GM23338 (cell line): ENCODE data around the gene NVL. TPM values are rescaled to one million over a fixed set of nuclear protein-coding genes. Genes with fewer than 3 reads are reported as not detected.

Experiments
- ATAC-seq: fragments of 200-7000 bp; cut with Tn5 transposase; 3 replicates; pipeline ENCODE4 v1.9.1; 2020
- DNase-seq: peaks from one replicate; pipeline ENCODE4 v3.0.0-alpha.2; 2015; ENCODE audit warnings: low spot score
- H2AFZ ChIP-seq: fragments of 200-600 bp; sonication (generic); 2 replicates; pipeline ENCODE4 v1.8.0; 2016; ENCODE audit warnings: antibody characterized with exemption, mild to moderate bottlenecking, moderate library complexity
- H3F3A ChIP-seq: fragments of 200-600 bp; sonication (generic); replicated peaks from 2 replicates; pipeline ENCODE4 v1.8.0; 2017; ENCODE audit warnings: antibody characterized with exemption, mixed run types, low read depth
- H3K27ac ChIP-seq: fragments of 200-600 bp; sonication (generic); 2 replicates; pipeline ENCODE4 v1.6.1; 2016; ENCODE audit warnings: low read depth
- H3K27me3 ChIP-seq: fragments of 200-600 bp; sonication (generic); 2 replicates; pipeline ENCODE4 v1.8.0; 2016; ENCODE audit warnings: mild to moderate bottlenecking, mixed run types, moderate library complexity; ENCODE audit not compliant: insufficient read depth
- H3K36me3 ChIP-seq: fragments of 200-600 bp; sonication (generic); 2 replicates; pipeline ENCODE4 v1.8.0; 2016; ENCODE audit warnings: mild to moderate bottlenecking; ENCODE audit not compliant: insufficient read depth
- H3K4me1 ChIP-seq: fragments of 200-600 bp; sonication (generic); 2 replicates; pipeline ENCODE4 v1.8.0; 2016; ENCODE audit warnings: mild to moderate bottlenecking, moderate library complexity; ENCODE audit not compliant: insufficient read depth
- H3K4me2 ChIP-seq: fragments of 200-600 bp; sonication (generic); 2 replicates; pipeline ENCODE4 v1.7.1; 2017; ENCODE audit warnings: mixed run types
- H3K4me3 ChIP-seq: fragments of 200-600 bp; sonication (generic); 2 replicates; pipeline ENCODE4 v1.6.1; 2016; ENCODE audit warnings: mixed run types
- H3K79me2 ChIP-seq: fragments of 200-600 bp; sonication (generic); replicated peaks from 2 replicates; pipeline ENCODE4 v1.8.0; 2017; ENCODE audit warnings: mild to moderate bottlenecking; ENCODE audit not compliant: insufficient read depth
- H3K9me2 ChIP-seq: fragments of 200-600 bp; sonication (generic); 2 replicates; pipeline ENCODE4 v1.8.0; 2017; ENCODE audit not compliant: insufficient read depth
- H4K20me1 ChIP-seq: fragments of 200-600 bp; sonication (generic); replicated peaks from 2 replicates; pipeline ENCODE4 v1.8.0; 2017; ENCODE audit warnings: mild to moderate bottlenecking; ENCODE audit not compliant: insufficient read depth
- H3K27ac Mint-ChIP-seq: 2 replicates; pipeline ENCODE4 v1.8.0; 2020; ENCODE audit warnings: inconsistent platforms, mild to moderate bottlenecking, moderate library complexity, mixed read lengths
- H3K27me3 Mint-ChIP-seq: 3 replicates; pipeline ENCODE4 v1.8.0; 2022; ENCODE audit warnings: low read depth, mild to moderate bottlenecking, moderate library complexity, mixed read lengths, inconsistent platforms; ENCODE audit not compliant: insufficient read depth, poor library complexity
- H3K36me3 Mint-ChIP-seq: 3 replicates; pipeline ENCODE4 v1.8.0; 2021; ENCODE audit warnings: low read depth, mild to moderate bottlenecking, inconsistent platforms, moderate library complexity, mixed read lengths
- H3K4me1 Mint-ChIP-seq: 3 replicates; pipeline ENCODE4 v1.8.0; 2020; ENCODE audit warnings: mild to moderate bottlenecking, inconsistent platforms, mixed read lengths
- H3K4me3 Mint-ChIP-seq: 3 replicates; pipeline ENCODE4 v1.8.0; 2021; ENCODE audit warnings: moderate library complexity, mild to moderate bottlenecking, inconsistent platforms, mixed read lengths
- H3K9me3 Mint-ChIP-seq: 3 replicates; pipeline ENCODE4 v1.8.0; 2020; ENCODE audit warnings: moderate library complexity, mild to moderate bottlenecking, inconsistent platforms, mixed read lengths
- CREB1 ChIP-seq: fragments of 250-450 bp; sonication (Bioruptor Pico); IDR thresholded peaks from 2 replicates; pipeline ENCODE4 v1.5.0; 2020; ENCODE audit warnings: low read depth, mild to moderate bottlenecking, moderate library complexity
- EZH2 ChIP-seq: fragments of 200-600 bp; sonication (generic); IDR thresholded peaks from one replicate; pipeline ENCODE4 v1.8.0; 2017; ENCODE audit warnings: antibody characterized with exemption, mild to moderate bottlenecking, low read depth; ENCODE audit not compliant: unreplicated experiment
- EZH2phosphoT487 ChIP-seq: fragments of 200-600 bp; sonication (generic); IDR thresholded peaks from one replicate; pipeline ENCODE4 v1.8.1; 2018; ENCODE audit warnings: antibody characterized with exemption; ENCODE audit not compliant: unreplicated experiment
- JUNB ChIP-seq: IDR thresholded peaks from one replicate; pipeline ENCODE4 v1.6.1; 2016; ENCODE audit warnings: antibody characterized with exemption; ENCODE audit not compliant: unreplicated experiment
- NANOG ChIP-seq: IDR thresholded peaks from 2 replicates; pipeline ENCODE4 v1.6.1; 2016; ENCODE audit warnings: antibody characterized with exemption, borderline replicate concordance
- POLR2AphosphoS5 ChIP-seq: IDR thresholded peaks from 2 replicates; pipeline ENCODE4 v1.6.1; 2016; ENCODE audit warnings: antibody characterized with exemption, low read depth
- STAT1 ChIP-seq: IDR thresholded peaks from one replicate; pipeline ENCODE4 v1.6.1; 2016; ENCODE audit warnings: antibody characterized with exemption; ENCODE audit not compliant: unreplicated experiment
- ZNF114 ChIP-seq: fragments of 250-450 bp; sonication (Bioruptor Pico); IDR thresholded peaks from 2 replicates; pipeline ENCODE4 v1.5.0; 2020; ENCODE audit warnings: mild to moderate bottlenecking, moderate library complexity
- ZNF331 ChIP-seq: fragments of 250-450 bp; sonication (Bioruptor Pico); IDR thresholded peaks from 2 replicates; pipeline ENCODE4 v1.5.0; 2020; ENCODE audit warnings: low read depth, mild to moderate bottlenecking, moderate library complexity
- polyA plus RNA-seq: library from polyadenylated mRNA; unstranded; fragments of >200 nt; fragmentation: Nextera tagmentation; extraction: Ambion mirVana; gene quantifications from 2 replicates; pipeline ENCODE4 v1.2.1, GENCODE V29; 2016
- total RNA-seq: library from RNA; depleted of rRNA; stranded (reverse); fragments of >200 nt; shearing (Covaris generic); gene quantifications from 2 replicates; pipeline ENCODE4 v1.2.3, GENCODE V29; 2014
- TF ChIP-seq, protein P1 (sequence below): IDR thresholded peaks from 2 replicates; pipeline ENCODE4 v1.6.1; 2016; ENCODE audit warnings: antibody characterized with exemption
- TF ChIP-seq, protein P2 (sequence below): fragments of 250-450 bp; sonication (Bioruptor Pico); IDR thresholded peaks from 2 replicates; pipeline ENCODE4 v1.5.0; 2020; ENCODE audit warnings: mild to moderate bottlenecking, moderate library complexity
- TF ChIP-seq, protein P3 (sequence below), 2 experiments: fragments of 200-600 bp in 1 of 2; sonication (generic) in 1 of 2; conservative IDR thresholded peaks; 2 replicates each; pipeline versions ENCODE4 v1.5.1 to v1.6.1; 2016 to 2017; ENCODE audit warnings: antibody characterized with exemption in 2 of 2, low read depth in 2 of 2, mild to moderate bottlenecking in 2 of 2, moderate library complexity in 1 of 2
- TF ChIP-seq, protein P4 (sequence below): IDR thresholded peaks from one replicate; pipeline ENCODE4 v1.6.1; 2018; ENCODE audit warnings: antibody characterized with exemption; ENCODE audit not compliant: unreplicated experiment

NVL gene
- total and polyA plus RNA-seq, 2 experiments from 2014 or later, result 44.4 to 71.7 TPM

DNA sequence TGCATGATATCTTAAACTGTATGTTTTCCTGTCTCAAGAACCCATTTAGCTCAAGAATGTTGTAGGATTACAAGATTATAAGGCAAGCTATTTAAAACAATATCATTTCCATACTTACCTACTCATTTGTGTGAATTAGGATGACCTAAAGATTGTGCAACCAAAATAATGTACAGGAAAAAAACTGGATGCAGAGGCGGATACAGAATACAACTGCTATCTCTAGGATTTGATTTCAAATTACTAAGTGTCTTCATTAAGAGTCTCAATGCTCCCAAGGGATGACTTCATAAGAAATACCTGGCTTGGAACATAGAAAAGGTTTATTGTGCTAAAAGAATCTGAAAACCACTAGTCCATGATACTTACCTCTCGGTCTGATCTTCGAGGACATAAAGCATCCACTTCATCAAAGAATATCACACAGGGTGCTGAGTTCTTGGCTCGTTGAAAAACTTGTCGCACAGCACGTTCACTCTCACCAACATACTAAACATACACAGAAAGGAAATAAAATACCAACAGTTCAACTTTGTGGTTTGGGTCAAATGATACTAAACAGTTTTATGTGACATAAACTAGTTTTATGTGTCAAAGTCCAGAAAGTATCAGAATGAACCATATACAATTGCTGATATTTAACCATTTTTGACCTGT, 54.9 kb downstream of the NVL start:
- Mint-ChIP-seq H3K27ac (no peak overlapping the region), H3K9me3 (no peaks in the 10 kb centered on the region), H3K4me1 (no peaks in the 10 kb centered on the region), H3K36me3 (peaks cover 31% of the 10 kb centered on the region), H3K27me3 (peaks cover 2% of the 10 kb centered on the region), H3K4me3 (no peak overlapping the region)
- ATAC-seq (no peak), DNase-seq (no peak)
- no peaks in the 10 kb centered on the region for H3K9me2 ChIP-seq
- no peaks in the 10 kb centered on the region for H3K4me1 ChIP-seq
- TF ChIP-seq, protein P1, sequence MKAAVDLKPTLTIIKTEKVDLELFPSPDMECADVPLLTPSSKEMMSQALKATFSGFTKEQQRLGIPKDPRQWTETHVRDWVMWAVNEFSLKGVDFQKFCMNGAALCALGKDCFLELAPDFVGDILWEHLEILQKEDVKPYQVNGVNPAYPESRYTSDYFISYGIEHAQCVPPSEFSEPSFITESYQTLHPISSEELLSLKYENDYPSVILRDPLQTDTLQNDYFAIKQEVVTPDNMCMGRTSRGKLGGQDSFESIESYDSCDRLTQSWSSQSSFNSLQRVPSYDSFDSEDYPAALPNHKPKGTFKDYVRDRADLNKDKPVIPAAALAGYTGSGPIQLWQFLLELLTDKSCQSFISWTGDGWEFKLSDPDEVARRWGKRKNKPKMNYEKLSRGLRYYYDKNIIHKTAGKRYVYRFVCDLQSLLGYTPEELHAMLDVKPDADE, result no peak
- TF ChIP-seq JUNB (no peak), CREB1 (CRISPR knock-in tag) (no peak), POLR2AphosphoS5 (no peak), EZH2phosphoT487 (no peak), STAT1 (no peak), ZNF114 (no peak), ZNF331 (no peak), NANOG (no peak), EZH2 (no peak)
- TF ChIP-seq, protein P2, sequence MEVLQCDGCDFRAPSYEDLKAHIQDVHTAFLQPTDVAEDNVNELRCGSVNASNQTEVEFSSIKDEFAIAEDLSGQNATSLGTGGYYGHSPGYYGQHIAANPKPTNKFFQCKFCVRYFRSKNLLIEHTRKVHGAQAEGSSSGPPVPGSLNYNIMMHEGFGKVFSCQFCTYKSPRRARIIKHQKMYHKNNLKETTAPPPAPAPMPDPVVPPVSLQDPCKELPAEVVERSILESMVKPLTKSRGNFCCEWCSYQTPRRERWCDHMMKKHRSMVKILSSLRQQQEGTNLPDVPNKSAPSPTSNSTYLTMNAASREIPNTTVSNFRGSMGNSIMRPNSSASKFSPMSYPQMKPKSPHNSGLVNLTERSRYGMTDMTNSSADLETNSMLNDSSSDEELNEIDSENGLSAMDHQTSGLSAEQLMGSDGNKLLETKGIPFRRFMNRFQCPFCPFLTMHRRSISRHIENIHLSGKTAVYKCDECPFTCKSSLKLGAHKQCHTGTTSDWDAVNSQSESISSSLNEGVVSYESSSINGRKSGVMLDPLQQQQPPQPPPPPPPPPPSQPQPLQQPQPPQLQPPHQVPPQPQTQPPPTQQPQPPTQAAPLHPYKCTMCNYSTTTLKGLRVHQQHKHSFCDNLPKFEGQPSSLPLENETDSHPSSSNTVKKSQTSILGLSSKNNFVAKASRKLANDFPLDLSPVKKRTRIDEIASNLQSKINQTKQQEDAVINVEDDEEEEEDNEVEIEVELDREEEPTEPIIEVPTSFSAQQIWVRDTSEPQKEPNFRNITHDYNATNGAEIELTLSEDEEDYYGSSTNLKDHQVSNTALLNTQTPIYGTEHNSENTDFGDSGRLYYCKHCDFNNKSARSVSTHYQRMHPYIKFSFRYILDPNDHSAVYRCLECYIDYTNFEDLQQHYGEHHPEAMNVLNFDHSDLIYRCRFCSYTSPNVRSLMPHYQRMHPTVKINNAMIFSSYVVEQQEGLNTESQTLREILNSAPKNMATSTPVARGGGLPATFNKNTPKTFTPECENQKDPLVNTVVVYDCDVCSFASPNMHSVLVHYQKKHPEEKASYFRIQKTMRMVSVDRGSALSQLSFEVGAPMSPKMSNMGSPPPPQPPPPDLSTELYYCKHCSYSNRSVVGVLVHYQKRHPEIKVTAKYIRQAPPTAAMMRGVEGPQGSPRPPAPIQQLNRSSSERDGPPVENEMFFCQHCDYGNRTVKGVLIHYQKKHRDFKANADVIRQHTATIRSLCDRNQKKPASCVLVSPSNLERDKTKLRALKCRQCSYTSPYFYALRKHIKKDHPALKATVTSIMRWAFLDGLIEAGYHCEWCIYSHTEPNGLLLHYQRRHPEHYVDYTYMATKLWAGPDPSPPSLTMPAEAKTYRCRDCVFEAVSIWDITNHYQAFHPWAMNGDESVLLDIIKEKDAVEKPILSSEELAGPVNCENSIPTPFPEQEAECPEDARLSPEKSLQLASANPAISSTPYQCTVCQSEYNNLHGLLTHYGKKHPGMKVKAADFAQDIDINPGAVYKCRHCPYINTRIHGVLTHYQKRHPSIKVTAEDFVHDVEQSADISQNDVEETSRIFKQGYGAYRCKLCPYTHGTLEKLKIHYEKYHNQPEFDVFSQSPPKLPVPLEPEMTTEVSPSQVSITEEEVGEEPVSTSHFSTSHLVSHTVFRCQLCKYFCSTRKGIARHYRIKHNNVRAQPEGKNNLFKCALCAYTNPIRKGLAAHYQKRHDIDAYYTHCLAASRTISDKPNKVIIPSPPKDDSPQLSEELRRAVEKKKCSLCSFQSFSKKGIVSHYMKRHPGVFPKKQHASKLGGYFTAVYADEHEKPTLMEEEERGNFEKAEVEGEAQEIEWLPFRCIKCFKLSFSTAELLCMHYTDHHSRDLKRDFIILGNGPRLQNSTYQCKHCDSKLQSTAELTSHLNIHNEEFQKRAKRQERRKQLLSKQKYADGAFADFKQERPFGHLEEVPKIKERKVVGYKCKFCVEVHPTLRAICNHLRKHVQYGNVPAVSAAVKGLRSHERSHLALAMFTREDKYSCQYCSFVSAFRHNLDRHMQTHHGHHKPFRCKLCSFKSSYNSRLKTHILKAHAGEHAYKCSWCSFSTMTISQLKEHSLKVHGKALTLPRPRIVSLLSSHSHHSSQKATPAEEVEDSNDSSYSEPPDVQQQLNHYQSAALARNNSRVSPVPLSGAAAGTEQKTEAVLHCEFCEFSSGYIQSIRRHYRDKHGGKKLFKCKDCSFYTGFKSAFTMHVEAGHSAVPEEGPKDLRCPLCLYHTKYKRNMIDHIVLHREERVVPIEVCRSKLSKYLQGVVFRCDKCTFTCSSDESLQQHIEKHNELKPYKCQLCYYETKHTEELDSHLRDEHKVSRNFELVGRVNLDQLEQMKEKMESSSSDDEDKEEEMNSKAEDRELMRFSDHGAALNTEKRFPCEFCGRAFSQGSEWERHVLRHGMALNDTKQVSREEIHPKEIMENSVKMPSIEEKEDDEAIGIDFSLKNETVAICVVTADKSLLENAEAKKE, result no peak
- TF ChIP-seq, protein P3, sequence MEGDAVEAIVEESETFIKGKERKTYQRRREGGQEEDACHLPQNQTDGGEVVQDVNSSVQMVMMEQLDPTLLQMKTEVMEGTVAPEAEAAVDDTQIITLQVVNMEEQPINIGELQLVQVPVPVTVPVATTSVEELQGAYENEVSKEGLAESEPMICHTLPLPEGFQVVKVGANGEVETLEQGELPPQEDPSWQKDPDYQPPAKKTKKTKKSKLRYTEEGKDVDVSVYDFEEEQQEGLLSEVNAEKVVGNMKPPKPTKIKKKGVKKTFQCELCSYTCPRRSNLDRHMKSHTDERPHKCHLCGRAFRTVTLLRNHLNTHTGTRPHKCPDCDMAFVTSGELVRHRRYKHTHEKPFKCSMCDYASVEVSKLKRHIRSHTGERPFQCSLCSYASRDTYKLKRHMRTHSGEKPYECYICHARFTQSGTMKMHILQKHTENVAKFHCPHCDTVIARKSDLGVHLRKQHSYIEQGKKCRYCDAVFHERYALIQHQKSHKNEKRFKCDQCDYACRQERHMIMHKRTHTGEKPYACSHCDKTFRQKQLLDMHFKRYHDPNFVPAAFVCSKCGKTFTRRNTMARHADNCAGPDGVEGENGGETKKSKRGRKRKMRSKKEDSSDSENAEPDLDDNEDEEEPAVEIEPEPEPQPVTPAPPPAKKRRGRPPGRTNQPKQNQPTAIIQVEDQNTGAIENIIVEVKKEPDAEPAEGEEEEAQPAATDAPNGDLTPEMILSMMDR (conservative IDR thresholded peaks at IDR 0.05; ENCODE audit: low read depth in 2 of 2), result no peak
- TF ChIP-seq, protein P4, sequence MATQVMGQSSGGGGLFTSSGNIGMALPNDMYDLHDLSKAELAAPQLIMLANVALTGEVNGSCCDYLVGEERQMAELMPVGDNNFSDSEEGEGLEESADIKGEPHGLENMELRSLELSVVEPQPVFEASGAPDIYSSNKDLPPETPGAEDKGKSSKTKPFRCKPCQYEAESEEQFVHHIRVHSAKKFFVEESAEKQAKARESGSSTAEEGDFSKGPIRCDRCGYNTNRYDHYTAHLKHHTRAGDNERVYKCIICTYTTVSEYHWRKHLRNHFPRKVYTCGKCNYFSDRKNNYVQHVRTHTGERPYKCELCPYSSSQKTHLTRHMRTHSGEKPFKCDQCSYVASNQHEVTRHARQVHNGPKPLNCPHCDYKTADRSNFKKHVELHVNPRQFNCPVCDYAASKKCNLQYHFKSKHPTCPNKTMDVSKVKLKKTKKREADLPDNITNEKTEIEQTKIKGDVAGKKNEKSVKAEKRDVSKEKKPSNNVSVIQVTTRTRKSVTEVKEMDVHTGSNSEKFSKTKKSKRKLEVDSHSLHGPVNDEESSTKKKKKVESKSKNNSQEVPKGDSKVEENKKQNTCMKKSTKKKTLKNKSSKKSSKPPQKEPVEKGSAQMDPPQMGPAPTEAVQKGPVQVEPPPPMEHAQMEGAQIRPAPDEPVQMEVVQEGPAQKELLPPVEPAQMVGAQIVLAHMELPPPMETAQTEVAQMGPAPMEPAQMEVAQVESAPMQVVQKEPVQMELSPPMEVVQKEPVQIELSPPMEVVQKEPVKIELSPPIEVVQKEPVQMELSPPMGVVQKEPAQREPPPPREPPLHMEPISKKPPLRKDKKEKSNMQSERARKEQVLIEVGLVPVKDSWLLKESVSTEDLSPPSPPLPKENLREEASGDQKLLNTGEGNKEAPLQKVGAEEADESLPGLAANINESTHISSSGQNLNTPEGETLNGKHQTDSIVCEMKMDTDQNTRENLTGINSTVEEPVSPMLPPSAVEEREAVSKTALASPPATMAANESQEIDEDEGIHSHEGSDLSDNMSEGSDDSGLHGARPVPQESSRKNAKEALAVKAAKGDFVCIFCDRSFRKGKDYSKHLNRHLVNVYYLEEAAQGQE, result no peak
- H3K4me2 ChIP-seq, result no peak overlapping the region
- no peak overlapping the region for H3K27ac ChIP-seq
- H3K79me2 ChIP-seq, result no peaks in the 10 kb centered on the region
- no peaks in the 10 kb centered on the region for H3F3A ChIP-seq
- H4K20me1 ChIP-seq, result no peaks in the 10 kb centered on the region
- peaks cover 20% of the 10 kb centered on the region; the same call in 1 of the 2 replicates for H3K36me3 ChIP-seq
- no peaks in the 10 kb centered on the region for H3K27me3 ChIP-seq
- no peak overlapping the region for H3K4me3 ChIP-seq
- no peak overlapping the region for H2AFZ ChIP-seq
